AG20443 (cell line): ENCODE data around the gene ASGR2.
"Not testable (repeated sequence)": the region's sequence is repeated elsewhere in the genome, so short reads cannot be mapped to it uniquely, and the experiment has no call there.

Experiments used
- DNase-seq: peaks from one replicate; pipeline ENCODE4 v3.0.0; 2012; ENCODE audit warnings: low spot score, mixed read lengths

ASGR2 gene

DNA sequence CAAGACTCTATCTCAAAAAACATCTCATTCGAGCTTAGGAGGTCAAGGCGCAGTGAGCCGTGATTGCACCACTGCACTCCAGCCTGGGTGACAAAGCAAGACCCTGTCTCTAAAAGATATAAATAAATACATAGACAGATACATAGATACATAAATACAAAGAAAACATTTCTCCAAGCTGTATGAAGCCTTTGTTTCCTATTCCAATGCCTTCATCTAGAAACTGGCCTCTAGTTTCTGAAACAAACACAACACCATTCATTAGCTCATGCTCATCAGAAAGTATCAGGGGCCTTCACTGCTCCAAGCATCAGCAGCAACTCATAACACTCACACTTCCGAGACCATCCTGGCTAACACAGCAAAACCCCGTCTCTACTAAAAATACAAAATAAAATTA is 10.3 kb upstream of the ASGR2 start:
- no peak for DNase-seq

DNA sequence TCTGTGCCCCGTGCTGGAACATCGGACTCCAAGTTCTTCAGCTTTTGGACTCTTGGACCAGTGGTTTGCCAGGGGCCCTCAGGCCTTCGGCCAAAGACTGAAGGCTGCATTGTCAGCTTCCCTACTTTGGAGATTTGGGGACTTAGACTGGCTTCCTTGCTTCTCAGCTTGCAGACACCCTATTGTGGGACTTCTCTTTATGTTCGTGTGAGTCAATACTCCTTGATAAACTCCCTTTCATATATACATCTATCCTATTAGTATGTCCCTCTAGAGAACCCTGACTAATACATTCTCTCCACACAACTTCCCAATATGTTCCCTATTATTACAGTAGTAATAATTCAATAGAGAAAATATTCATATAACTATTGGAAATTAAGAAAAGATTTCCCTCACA is 9.2 kb upstream of the ASGR2 start:
- no peak for DNase-seq

DNA sequence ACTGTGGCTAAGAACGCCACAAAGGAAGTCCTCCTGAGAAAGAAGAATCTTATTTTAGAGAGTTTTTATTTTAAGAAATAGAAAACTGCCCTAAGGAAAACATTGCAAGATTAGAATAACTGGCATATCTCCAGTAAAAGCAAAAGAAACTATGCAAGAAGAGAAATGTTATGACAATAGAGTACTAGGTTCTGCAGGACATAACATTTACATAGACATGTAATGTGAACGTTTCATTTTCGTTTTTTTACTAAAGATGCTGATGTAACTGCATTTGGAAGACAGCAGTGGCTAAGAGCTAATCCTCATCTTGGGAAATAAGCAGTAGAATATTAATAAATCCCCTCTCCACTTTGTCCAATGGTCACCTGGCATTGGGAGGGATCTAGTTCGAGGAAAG is 7.8 kb upstream of the ASGR2 start:
- DNase-seq, result no peak

DNA sequence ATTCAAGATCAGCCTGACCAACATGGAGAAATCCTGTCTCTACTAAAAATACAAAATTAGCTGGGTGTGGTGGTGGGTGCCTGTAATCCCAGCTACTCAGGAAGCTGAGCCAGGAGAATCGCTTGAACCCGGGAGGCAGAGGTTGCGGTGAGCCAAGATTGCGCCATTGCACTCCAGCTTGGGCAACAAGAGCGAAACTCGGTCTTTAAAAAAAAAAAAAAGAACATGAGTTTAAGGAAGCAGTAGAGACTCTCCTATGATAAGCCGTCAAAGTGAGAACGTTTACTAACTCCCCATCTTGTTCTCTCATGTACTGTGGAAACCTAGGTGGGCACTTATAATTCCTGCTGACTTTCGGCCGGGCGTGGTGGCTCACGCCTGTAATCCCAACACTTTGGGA is 6.0 kb upstream of the ASGR2 start:
- not testable (repeated sequence) for DNase-seq

DNA sequence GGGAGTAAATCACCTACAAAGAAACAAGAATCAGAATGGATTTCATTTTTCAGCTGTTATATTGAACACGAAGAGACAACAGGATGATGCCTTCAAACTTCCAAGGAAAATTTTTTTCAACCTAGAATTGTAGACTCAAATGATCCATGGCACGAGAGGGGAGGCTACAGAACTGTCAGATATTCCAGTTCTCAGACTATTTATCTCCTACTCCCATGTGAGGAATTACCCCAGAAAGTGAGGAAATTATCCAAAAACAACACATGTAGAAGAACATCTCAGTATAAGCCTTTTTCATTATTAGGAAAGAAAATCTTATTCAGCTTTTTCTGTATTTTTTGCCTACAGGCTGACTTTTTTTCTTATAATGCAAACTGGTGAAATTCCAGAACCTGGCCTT is 5.5 kb upstream of the ASGR2 start:
- DNase-seq, result no peak

DNA sequence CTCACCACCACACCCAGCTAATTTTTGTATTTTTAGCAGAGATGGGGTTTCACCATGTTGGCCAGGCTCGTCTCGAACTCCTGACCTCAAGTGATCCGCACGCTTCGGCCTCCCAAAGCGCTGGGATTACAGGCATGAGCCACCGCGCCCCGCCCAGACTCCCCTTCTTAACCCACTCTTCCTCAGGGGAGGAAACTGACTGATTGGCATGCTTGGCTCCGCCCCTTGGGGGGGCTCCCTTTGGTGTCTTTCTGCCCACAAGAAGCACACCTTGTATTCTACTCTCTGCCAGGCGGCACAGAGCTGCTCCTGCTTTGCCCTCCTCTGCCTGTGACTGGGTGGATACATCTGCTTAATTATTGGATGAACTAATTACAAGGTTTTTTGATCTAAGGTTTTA is 4.7 kb upstream of the ASGR2 start:
- no peak for DNase-seq

DNA sequence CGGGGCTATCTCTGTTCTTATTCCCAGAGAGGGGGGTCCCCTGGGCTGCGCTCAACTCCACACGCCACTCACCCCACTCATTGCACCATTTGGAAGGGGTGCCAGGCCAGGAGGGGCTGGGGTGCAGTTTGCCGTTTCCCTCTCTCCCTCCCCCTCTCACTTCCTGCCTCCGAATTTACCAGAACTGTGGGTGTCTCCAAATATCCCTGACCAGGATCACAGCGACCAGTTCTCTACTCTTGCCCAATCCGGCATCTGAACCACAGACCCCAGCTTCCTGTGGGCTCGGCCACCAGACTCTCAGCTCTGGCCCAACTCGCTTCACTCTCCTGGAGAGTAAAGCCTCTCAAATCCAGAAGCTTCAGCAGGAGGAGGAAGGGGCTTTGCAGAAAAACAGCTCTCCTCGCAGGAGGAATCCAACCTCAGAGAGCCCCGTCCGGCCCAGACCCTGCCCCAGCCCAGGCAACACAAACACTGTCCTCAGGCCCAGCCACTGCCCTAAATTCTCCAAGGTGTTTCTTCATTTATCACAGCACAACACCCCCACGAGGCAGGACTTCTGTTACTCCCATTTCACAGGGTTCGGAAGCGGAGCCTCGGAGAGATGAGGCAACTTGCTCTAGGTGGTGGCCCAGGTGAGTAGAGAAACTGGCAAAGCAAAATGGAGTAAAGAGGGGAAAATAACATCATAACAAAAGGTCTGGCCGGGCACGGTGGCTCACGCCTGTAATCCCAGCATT is 423 bp upstream of the ASGR2 start:
- no peak for DNase-seq

DNA sequence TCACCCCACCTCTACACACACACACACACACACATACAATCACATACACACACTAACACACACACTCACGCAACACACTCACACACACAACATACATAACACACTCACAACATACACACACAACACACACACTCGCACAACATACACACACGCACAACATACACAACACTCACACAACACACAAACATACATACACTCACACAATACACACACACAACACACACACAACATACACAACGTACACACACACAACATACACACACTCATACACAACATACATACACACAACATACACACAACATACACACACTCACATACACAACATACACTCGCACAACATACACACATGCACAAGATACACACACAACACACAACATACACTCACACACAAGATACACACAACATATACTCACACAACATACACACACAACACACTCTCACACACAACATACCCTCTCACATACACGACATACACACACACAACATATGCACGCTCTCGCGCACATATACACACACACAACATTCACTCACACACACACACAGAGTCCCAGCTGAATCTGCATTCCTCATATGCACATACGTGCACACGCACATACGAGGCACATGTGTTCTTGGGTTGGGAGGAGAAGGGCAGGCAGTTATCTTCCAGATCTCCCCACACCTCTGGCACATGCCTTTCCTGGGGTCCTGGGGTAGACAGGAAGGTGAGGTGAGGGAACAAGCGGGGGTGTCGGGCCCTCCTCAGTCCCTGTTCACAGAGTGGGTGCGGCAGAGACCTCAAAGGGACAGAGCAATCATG is 1.1 kb downstream of the ASGR2 start:
- no peak for DNase-seq

DNA sequence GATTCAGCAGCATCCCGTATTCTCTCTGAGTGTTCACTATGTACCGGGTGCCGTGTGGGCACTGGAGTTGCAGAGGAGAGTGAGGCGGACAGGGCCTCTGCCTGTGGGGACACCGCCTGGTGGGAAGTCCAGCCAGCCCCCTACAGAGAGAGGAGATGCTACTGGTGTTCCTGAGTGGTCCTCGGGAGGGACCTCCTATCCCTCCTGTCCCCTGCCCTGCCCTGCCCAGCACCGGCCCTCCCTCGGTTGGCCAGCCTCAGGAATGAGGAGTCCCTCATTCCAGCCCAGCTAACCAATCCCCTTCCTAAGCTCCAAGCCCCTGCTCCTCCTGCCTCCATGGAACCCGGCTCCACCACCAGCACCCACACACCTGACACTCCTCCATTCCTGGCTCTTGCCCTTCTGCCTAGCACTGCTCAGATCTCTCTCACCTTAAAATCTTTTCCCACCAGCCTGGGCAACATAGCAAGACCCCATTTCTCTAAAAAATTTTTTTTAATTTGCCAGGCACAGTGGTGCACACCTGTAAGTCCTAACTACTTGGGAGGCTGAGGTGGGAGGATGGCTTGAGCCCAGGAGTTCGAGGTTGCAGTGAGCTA is 2.0 kb downstream of the ASGR2 start:
- DNase-seq, result no peak

DNA sequence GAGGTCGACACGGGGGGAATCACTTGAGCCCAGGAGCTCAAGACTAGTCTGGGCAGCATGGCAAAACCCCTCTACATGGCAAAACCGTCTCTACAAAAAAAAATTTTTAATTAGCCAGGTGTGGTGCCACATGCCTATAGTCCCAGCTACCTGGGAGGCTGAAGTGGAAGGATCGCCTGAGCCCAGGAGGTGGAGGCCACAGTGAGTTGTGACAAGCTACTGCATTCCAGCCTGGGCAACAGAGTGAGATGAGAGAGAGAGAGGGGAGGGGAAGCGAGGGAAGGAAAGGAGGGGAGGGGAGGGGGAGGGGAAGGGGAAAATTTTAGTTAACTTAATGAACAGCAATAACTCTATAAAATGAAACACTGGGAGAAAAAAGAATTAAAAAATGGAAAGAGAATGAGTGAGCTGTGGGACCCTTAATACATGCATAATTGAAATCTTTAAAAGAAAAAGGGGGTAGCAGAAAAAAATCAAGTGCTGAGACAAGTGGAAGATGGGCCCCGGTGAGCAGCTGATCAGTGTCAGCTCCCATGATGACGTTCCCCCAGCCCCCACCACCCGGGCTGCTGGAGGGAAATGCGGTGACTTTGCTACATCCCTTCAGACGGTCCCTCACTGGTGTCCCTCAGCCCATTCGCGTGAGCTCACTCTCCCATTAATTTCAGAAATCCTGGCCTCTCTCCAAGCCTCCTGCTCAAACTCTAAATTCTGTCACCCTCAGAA is 2.7 kb downstream of the ASGR2 start:
- DNase-seq, result no peak

DNA sequence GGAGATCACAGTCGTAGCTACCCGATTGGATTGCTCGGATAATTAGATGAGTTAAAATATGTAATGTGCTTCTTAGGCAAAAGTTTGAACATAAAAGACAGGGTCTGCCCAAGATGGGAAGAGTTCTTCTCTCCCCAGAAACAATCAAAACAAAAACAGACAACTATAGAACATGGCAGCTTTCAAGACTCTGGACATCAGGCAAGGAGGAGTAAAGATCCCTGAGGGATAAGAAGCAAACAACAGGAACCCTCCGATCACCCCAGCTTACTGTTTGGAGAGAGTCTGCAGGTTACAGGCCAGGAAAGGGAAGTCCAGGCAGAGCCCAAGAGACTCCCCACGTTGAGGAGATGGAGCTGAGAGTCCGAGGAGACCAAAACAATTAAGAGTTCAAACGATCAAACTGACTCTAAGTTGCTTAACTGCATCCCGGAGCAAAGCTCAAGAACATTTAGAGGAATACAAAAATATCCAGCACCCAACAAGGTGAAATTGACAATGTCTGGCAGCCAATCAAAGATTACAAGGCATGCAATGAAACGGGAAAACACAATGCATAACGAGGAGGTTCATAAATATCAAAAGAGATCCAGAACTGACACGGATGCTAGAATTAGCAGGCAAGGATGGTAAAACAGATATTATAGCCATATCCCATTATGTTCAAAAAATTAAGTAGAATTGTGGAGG is 3.9 kb downstream of the ASGR2 start:
- no peak for DNase-seq

DNA sequence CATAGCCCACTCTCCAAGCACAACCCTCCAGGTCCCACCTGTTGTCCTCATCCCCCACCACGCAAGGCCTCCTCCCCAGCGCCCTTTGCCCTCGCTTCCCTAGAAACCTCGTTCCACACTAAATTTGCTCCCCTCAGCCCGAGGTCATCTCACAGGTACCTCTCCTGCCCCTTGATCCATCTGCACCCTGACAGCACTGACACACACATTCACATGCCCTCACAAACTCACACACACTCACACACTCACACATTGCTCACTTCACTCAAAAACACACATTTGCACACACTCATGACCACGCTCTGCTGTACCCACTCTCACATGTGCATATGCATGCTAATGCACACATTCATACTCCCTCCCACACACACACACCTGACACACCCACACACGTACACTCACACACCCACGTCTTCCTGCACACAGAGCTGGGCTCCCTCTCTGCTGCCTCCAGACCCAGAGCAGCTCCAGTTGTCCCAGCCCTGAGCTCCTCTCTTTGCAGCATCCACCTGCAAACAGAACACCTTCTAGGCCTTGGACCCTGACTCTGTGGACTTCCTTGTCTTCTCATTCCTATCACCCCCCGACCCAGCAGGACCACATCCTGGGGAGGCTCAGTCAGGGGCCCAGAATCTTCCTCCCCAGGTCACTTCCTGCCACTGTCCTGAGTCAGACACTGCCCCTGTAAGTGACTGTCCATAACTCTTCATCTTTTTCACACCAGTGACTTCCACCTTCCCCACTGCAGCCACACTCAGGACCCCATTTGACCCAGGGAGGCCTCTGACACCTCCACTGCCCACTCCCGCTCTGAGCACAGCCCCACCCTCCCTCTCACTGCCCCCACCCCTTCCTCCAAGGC is 4.9 kb downstream of the ASGR2 start:
- no peak for DNase-seq

DNA sequence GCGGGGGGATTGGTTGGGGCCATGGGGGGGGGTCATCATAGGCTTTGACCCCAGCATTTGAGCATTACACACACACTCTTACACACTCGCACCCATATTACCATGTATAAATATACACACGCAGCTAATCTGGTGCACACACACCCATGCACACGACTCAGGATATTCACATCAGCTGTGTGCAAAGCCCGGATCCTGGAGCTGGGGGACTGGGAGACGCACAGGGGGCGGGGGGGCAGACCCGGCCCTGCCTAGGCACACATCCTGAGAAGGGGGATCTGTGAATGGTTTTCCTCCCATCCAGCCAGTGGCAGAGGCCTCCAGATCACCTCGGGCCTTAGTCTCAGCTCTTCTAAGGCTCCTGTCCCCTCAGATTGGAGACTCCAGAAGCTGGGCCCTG is 5.6 kb downstream of the ASGR2 start:
- no peak for DNase-seq

DNA sequence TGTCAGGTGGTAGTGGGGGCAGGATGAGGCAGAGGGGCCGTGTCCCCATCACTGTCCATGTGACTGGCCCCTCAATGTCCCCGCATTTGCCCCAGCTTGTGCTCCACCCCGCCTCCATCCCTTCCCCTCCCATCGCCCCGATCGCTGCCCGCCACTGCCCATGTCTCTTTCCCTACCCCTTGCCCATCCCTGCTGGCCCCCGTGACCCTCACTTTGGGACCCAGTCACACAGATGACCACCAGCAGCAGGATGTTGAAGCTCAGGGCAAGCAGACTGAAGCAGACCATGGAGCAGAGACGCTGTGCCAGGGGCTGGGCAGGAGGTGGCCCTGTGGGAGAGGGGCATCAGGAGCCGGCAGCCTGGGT is 6.1 kb downstream of the ASGR2 start:
- no peak for DNase-seq

DNA sequence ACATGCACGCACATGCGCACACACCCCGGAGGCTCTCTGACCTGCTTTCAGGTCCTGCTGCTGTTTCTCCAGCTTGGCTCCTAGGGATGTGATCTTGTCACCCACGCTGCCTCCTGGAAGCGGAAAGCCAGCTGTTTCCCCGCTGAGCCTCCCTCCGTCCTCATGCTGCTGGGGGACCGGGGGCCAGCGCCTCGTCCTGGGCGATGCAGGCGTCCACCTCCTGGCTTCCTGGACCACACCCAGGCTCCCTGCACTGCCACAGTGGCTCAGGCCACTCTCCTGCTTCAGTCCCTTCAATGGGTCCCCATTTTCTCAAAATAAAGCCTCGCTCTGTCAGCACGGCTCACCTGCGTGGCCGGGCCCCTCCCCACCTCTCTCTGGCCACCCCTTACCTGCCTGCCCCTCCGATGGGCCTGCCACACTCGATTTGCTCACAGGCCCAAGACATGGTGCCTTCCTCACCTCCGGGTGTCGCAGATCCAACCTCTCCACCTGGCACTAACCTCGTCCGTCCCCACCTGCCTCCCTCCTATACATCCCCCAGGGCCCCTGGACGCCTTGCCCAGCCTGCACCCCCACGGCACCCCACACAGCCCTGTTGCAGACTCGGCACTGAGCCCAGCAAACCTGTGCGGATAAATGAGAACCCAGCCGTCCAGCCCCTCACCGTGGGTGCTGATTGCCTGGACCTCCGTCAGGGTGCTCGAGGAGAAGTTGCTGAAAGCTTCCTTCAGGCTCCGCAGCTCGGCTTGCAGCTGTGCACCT is 6.6 kb downstream of the ASGR2 start:
- DNase-seq, result no peak

DNA sequence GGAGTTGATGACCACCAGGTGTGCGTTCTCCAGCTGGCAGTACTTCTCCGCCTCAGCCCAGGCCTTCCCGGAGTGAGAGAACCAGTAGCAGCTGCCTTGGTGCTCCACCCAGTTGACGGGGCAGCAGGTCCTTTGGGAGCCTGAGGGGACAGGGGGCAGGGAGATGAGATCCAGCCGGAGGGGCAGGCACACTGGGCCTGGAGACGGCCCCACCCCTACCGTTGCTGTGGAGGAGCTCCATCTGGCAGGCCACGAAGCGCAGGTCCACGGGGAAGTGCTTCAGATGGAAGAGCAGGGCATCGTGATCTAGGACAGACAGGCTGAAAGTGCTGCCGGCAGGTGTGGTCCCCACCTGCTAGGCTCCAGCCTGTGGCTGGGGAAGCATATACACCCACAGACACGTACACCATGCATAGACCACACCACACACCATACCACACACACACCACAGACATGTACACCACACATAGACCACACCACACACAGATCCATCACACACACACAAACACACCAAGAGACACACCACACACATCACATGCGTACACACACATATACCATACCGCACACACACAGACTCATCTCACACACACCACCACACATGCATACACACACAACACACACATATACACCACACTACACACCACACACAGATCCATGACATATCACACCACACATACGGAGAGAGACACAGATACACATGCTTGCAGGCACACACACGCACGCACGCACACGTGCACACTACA is 7.4 kb downstream of the ASGR2 start:
- no peak for DNase-seq

DNA sequence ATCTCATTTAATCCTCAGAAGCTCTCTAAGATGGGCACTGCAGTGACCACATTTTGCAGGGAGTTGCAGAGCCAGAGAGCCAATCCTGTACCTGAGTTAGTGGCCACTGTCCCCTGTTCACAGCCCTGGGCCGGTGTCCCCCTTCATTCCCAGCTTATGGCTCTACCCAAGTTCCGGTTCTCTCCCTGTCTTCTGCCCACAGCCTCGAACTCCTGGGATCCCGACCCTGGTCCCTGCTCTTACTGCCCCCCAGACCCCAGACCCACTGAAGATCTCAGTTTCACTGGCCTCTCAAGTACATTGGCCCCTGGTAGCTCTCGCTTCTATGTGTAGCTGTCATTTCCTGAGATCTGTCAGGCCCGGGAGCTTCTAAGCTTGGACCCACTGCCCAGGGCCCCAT is 12.2 kb downstream of the ASGR2 start:
- DNase-seq, result no peak

DNA sequence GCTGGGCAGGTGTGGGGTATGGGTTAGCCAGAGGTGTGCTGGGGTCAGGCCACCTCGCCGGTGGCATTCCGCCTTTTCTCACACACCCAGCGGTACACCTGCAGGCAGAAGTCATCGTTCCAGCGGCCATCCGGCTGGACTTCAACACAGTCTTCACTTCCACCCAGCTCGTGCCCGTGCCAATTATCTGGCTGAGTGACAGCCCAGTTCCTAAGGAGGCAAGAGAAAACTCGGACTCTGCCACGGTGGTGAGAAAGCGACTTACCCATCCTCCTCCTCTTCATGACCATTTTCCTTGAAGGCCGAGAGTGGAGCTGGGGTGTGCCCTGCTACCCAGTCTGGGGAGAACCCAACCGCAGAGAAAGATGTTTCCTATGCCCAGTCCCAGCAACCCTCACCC is 13.1 kb downstream of the ASGR2 start:
- DNase-seq, result no peak

DNA sequence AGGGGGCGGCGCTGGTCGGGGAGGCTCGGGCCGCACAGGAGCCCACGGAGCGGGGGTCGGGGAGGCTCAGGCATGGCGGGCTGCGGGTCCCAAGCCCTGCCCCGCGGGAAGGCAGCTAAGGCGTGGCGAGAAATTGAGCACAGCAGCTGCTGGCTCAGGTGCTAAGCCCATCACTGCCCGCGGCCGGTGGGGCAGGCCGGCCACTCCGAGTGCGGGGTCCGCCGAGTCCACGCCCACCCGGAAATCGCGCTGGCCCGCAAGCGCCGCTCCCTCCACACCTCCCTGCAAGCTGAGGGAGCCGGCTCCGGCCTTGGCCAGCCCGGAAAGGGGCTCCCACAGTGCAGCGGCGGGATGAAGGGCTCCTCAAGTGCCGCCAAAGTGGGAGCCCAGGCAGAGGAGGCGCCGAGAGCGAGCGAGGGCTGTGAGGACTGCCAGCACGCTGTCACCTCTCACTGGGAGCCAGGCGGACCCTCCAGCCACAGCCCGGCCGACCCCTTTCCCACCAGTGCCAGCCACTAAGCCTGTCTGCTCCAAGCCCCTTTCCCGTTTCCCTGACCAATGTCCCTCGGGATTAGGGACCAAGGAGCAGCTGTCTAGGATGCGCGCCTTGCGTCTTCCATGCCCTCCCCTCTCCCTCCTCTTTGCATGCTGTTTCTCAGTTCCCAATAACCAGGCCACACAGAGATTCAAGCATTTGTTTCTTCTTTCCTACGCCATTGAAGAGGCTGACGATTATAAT is 13.8 kb downstream of the ASGR2 start:
- not testable (repeated sequence) for DNase-seq
